Hematopoietic multipotent progenitor cell (in vitro differentiated cells): ENCODE data around the gene ARHGAP29. TPM values are rescaled to one million over a fixed set of nuclear protein-coding genes. Genes with fewer than 3 reads are reported as not detected.

Experiments
- DNase-seq, 3 donors: peaks; one replicate each; pipeline ENCODE4 v3.0.0-alpha.2; 2011 to 2015; ENCODE audit warnings: low read depth in 2 of 3, low spot score in 2 of 3
- total RNA-seq: library from RNA; depleted of rRNA; stranded (reverse); fragments of >200 nt; gene quantifications from one replicate; pipeline ENCODE4 v1.2.3, GENCODE V29; 2012

Gene ARHGAP29, protein sequence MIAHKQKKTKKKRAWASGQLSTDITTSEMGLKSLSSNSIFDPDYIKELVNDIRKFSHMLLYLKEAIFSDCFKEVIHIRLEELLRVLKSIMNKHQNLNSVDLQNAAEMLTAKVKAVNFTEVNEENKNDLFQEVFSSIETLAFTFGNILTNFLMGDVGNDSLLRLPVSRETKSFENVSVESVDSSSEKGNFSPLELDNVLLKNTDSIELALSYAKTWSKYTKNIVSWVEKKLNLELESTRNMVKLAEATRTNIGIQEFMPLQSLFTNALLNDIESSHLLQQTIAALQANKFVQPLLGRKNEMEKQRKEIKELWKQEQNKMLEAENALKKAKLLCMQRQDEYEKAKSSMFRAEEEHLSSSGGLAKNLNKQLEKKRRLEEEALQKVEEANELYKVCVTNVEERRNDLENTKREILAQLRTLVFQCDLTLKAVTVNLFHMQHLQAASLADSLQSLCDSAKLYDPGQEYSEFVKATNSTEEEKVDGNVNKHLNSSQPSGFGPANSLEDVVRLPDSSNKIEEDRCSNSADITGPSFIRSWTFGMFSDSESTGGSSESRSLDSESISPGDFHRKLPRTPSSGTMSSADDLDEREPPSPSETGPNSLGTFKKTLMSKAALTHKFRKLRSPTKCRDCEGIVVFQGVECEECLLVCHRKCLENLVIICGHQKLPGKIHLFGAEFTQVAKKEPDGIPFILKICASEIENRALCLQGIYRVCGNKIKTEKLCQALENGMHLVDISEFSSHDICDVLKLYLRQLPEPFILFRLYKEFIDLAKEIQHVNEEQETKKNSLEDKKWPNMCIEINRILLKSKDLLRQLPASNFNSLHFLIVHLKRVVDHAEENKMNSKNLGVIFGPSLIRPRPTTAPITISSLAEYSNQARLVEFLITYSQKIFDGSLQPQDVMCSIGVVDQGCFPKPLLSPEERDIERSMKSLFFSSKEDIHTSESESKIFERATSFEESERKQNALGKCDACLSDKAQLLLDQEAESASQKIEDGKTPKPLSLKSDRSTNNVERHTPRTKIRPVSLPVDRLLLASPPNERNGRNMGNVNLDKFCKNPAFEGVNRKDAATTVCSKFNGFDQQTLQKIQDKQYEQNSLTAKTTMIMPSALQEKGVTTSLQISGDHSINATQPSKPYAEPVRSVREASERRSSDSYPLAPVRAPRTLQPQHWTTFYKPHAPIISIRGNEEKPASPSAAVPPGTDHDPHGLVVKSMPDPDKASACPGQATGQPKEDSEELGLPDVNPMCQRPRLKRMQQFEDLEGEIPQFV
- 0.27 TPM for total RNA-seq

DNA sequence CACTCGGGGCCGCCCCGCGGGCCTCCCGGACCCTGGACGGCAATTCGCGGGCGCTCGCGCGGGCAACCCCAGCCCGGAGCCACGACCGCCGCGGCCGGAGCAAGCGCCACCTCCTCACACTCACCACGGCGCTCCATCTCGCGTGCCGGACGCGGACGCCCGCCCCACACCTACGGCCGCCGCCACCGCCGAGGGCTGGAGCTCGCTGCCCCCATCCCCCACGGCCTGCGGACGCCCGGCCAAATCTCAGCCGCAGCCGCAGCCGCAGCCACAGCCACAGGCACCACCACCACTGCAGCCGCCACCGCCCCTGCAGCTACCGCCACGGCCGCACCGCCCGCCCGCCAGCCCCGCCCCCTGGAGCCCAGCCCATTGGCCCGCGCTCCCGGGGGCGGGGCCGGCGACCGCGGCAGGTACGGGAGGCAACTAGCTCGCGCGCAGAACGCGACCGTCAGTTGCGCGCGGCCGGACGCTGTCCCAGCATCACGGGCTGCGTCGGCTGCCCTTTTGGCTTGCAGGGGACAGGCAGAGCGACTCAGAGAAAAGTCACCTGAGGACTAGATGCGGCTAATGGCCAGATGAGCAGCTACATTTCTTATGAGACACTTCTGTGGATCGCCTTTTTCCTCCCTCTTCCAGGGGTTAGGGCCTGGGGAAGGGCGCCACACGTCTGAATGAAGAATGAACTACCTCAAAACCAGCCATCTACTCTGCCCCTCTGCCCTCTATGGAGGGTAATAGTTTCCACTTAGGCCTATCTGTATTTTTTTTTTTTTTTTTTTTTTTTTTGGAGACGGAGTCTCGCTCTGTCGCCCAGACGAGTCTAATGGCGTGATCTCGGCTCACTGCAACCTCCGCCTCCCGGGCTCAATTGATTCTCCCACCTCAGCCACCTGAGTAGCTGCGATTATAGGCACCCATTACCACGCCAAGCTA, at the start of gene ARHGAP29:
Gene ARHGAP29, minus strand, starts transcription at position 294 of the 936 bp plus-strand sequence. CDS start 5,973 bp downstream, outside the sequence.
- DNase-seq: peak; percentile 1 to 62 (median 57)

DNA sequence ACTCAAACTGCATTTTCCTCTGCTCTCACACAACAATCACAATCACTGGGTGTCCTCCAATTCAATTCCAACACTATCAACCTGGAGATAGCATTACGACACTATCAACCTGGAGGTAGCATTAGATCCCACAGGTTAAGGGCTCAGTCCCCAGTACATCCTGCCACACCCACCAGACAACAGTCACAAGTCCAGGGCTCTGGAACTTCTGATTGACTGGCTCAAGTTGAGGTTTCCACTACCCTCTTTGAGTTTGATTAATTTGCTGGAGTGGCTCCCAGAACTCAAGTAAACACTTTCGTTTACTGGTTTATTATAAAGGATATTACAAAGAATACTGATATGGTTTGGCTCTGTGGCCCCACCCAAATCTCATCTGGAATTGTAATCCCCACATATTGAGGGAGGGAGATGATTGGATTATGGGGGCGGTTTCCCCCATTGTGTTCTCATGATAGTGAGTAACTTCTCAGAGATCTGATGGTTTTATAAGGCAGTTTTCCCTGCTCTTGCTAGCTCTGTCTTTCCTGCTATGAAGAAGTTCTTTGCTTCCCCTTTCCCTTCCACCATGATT, 49.6 kb upstream of the ARHGAP29 start:
- DNase-seq: no peak

DNA sequence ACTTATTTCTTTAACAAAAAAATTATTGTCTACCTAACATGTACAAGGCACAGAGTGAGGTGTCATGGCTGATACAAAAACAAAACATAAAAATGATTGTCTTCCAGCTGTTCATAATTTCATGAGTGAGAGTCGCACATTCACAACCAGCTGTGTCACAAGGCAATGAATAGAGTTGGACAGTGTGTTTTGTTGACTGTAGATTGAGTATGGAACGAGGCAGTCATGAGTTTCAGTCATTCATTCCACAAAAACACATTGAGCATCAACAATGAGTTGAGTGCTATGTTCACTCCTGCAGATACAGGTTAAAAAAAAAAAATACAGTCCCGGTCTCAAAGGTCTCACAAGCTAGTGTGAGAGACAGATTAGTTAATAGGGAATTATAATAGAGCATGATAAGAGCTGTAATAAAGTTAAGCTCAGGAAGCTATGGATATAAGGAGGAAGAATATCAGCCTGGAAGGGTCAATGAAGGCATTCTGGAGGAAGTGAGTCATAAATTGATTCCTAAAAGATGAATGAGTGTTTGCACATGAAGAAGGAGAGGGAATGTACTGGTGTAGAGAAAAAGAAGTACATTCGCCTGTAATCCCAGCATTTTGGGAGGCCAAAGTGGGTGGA, 47.8 kb upstream of the ARHGAP29 start:
- no peak for DNase-seq

DNA sequence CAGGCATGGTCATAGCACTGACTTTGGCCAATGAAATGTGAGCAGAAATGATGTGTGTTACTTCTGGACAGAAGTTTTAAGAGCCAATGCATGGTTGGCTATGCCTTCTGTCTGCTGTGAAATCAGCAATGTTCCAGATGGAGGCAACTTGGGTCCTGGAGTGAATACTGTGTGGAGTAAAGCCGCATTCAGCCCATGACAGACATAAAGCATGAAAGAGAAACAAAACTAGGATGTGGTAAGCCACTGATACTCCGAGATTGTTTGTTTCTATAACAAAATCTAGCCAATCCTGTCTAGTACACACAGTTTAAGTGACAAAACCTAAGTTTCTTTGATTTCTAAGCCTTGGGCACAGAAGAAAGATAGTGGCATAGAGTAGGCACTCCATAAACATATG, 47.1 kb upstream of the ARHGAP29 start:
- no peak for DNase-seq

DNA sequence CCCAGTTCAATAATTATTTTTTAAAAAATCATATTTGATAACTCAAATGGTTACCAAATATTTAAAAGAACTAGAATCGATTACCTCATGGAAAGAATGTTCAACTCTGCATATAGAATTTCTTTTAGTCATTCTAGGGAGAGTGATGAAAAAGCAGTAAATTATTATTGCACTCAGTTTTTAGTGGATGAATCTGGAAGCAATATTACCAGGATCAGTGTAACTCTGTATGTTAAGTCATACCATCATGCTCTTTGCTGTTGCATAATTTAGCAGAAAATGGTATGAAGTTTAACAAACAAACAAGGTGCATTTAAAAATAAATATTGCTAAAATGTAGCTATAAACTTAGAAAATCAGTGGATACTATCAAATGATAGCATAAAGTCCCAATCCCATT, 46.1 kb upstream of the ARHGAP29 start:
- DNase-seq: no peak

DNA sequence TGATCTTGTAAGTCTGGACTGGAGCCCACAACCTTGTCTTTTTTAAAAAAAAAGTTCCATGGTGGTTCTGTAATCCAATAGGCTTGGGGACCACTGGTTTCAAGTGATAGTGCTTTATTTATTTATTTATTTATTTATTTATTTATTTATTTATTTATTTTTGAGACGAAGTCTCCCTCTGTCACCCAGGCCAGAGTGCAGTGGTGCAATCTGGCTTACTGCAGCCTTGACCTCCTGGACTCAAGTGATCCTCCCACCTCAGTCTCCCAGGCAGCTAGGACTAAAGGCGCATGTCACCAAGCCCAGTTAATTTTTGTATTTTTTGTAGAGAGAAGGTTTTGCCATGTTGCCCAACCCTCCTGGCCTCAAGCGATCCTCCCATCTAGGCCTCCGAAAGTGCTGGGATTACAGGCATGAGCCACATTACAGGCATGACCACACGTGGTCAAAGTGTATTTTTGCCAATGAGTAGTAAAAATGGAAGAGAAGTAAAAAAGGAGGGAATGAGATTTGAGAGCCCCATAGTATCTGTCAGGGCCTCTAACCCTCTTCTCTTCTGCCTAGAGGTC, 44.8 kb upstream of the ARHGAP29 start:
- DNase-seq: no peak

DNA sequence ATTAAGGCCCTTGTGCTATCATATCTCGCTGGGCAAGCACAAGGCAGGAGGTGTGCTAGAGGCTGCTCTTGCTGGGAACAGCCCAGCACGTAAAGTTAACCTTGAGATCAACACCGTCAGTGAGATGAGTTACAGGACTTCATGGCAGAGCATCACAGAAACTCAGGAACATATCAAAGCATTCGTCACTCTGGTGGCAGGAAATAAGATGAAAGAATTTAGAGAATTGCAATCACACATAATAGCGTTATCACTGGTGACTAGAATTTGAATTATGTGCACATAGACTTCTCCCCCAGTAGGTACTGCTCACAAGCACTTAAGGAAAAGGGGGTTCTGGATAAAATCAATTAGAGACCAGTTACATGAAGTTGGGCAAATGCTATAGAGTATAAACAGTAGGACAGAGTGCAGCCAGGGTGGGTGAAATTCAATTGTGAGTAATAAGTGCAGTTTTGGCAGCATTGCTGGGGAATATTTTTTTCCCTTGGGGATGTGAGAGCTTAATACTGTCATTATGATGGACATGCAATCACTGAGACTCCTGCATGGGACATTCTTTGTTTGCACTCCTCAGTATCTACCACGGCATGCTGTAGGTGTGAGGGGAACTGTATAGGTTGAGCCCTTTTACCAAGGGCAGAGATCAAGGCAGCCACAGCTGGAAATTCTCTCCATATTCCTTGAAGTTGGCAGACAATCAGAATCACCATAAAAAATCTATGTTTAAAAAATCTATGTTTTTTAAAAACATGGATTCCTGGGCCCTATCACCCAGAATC, 44.2 kb upstream of the ARHGAP29 start:
- DNase-seq: no peak

DNA sequence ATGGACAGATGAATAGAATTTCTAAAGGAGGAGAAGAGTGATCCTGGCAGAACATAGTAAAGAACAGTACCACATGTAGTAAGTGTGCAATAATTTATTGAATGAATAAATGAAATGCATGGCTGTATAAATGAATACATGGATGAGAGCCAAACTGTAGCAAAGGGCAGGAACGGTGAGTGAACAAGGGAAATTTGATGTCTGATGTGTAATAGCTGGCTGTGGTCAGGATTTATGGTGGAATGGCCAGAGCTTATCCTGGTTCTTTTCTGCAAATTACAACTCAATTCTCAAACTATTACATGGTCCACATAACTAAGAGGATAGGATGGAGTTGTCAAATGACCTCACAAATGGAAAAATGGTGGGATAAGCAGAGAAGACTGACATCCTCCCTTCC, 43.2 kb upstream of the ARHGAP29 start:
- DNase-seq: no peak

DNA sequence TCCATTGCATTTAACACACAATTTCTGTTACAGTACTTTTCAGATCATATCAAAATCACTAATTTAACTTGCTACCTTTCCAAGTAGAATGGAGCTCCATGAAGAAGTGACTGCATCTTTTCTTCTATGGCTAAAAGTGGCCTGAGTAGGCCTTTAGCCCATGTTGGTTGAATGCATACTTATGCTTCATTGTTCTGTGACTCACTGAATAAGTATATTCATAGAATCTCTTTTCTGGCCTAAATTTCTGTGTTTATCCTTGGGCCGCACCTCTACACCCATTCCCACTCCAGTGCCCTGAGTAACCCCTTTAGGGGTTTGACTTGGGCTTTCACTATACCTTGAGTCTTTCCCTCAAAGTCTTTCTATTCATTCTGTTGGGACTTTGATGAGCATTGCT, 42.1 kb upstream of the ARHGAP29 start:
- DNase-seq: no peak

DNA sequence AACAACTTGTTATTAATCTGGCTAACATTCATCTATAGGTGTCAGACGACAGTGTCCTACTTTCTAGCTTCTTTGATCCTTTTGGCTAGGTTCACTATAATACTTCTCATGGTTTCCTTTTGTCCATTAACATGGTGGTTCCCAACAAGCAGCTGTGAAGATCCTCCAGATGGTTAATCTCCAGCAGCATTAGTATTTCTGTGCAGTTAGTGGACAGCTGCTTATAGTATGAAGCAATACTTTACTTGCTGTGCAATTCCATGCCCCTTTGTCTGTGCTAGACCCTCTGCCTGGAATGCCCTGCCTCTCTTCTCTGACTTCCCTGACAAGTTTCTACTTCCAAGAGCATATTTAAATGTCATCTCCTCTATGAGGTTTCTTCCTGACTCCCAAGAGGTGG, 41.7 kb upstream of the ARHGAP29 start:
- DNase-seq: no peak

DNA sequence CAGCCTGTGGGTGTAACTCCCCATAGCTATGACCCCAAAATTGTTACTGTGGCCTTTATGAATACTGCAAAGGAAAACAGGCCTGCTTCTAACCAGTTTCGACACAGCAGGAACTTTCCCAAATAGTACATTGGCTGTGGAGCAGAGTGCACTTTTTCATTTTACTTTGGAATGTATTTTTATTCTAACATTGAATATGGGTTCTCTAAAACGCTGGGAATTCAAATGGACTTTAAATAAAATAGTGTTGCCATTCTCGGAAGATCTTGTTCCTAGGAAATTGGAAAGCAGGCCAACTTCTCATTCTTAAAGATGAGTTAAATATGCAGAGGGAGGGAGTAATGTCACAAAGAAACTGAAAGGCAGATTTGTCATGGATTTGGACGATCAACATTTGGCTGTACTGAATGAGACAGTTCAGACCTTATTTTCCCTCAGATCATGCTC, 39.6 kb upstream of the ARHGAP29 start:
- no peak for DNase-seq

DNA sequence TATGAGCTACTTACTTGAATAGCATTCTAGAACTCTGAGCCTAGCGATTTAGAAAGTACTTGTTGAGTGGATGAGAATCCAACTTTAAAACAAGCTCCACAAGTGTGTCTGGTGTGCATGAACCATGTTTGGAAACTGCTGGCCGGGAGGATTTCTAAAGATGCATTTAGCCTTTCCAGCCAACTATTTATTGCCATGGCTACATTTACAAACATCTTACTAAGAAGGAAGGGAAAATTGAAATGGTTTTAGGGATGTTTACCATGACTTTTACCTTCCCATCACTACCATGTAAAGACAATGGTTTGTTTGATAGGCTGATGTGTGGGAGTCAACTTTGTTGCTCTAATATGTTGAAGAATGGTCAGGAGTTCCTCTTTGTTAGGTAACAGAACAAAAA, 37.7 kb upstream of the ARHGAP29 start:
- no peak for DNase-seq

DNA sequence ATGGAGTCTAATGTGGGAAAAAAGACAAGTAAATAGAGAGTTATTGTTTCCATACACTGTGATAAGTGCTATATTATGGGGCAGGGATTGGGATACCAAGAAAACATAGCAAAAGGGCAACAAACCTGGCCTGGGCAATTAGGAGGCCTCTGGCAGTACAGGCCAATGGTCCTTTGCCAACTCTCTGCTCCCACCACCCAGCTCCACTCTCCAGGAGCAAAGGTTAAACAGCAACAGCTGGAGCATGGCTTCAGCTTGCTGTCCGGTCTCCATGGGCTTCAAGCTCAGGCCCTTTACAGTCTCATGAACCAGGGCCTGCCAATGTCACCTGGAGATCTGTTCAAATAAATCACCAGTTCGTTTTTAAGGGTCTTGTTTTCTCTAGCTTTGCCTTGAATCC, 37.2 kb upstream of the ARHGAP29 start:
- no peak for DNase-seq

DNA sequence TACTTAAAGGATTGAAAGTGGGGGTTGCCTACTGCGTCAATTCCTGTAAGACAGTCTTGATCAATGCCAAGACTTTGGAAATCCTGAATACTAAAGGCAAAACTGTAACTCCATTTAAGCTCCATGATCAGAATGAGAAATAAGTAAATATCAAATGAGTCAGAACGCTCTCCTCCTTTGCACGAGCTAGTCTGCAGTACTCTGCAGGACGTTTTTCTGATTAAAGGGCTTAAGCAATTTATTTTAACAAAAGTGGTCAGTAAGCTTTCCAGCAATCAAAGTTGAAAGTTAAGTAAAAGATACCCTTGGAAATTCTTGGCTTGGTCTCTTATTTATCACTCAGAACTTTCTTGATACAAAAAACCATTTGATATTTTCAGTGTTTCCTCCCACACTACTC, 35.7 kb upstream of the ARHGAP29 start:
- no peak for DNase-seq

DNA sequence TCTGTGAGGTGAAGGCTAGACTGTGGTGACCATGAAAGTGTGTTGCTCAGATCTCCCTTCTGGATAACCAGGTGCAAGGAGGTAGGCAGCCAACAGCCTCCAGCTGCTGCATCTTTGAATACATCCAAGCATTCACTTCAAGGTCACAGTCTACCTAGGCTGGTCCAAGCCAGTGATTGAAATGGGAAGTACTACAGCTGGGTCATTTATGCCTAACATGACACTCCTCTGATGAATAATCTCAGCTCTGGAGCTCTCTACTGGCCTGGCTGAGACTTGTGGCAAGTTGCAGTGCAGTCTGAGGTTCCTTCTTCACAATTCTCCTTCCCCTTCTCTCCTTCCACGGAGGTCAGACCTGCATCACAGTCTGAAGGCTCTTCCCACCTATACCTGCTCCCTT, 35.0 kb upstream of the ARHGAP29 start:
- DNase-seq: no peak

DNA sequence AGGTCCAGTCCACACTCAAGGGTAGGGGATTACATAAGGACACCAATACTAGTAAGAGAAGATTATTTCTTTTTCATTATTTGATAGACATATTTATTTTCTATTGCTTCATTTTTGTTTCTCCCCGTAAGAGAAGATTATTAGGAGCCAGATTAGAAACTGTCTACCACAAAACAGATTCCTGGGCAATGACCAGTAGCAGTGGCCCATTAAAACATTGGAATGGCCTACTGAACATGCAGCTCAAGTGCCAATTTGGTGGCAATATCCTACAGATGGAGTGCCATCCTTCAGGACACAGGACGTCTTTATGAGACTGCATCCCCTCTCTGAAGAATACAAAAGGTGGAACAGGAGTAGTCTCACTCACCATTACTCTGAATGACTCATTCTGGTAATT, 34.0 kb upstream of the ARHGAP29 start:
- DNase-seq: no peak

DNA sequence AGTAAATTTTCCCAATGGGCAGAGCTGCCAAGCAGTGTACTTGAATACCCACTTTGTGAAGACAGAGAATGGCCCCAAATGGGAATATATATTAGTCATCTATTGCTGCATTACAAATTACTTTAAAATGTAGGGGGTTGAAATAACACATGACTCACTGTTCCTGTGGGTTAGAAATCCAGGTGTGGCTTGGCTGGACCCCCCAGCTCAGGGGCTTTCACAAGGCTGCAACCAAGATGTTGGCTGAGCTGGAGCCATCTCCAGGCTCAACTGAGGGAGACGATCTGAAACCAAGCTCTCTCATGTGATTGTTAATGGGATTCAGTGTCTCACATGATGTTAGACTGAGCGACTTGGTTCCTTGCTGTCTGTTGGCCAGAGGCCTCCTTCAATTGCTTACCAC, 33.4 kb upstream of the ARHGAP29 start:
- no peak for DNase-seq

DNA sequence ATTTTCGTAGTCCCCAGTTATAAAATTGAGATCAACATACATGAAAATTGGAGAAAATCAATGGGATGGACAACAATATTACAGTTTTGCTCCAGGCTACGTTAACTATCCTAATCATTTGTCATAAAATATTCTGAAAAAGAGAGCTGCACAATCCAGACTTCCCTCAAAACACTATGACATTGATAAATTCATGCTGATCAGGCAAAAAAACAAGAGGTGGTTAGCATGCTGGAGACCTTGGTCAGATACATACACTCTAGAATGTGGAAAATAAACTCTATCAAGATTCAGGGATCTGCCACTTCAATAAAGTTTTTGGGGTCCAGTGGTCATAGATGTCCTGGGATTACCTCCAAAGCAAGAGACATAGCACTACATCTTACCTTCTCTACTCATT, 32.5 kb upstream of the ARHGAP29 start:
- no peak for DNase-seq
